Trophoblast cell (in vitro differentiated cells and primary cell): Measurements from ENCODE around the gene ZNF595.
"Not testable (repeated sequence)": the region's sequence is repeated elsewhere in the genome, so short reads cannot be mapped to it uniquely, and the experiment has no call there.

Source experiments
- DNase-seq, 2 donors: peaks; one replicate each; pipeline ENCODE4 v3.0.0-alpha.2; 2016
- H2AFZ ChIP-seq: 2 replicates; pipeline ENCODE4 v1.6.1; 2013; ENCODE audit warnings: low read length, moderate library complexity, mild to moderate bottlenecking; ENCODE audit not compliant: insufficient read depth, poor library complexity
- H2AK5ac ChIP-seq: 2 replicates; pipeline ENCODE4 v1.6.1; 2013; ENCODE audit warnings: mild to moderate bottlenecking, low read length
- H2BK120ac ChIP-seq: 2 replicates; pipeline ENCODE4 v1.6.1; 2013; ENCODE audit warnings: low read length, mild to moderate bottlenecking, moderate library complexity; ENCODE audit not compliant: insufficient read depth, poor library complexity
- H2BK12ac ChIP-seq: 2 replicates; pipeline ENCODE4 v1.6.1; 2013; ENCODE audit warnings: mild to moderate bottlenecking, low read length, moderate library complexity
- H2BK5ac ChIP-seq: 2 replicates; pipeline ENCODE4 v1.6.1; 2013; ENCODE audit warnings: low read length, low read depth, moderate library complexity, mild to moderate bottlenecking; ENCODE audit not compliant: poor library complexity
- H3K14ac ChIP-seq: 2 replicates; pipeline ENCODE4 v1.6.1; 2013; ENCODE audit warnings: mild to moderate bottlenecking, low read length
- H3K18ac ChIP-seq: 2 replicates; pipeline ENCODE4 v1.6.1; 2013; ENCODE audit warnings: mild to moderate bottlenecking, low read length
- H3K23ac ChIP-seq: 2 replicates; pipeline ENCODE4 v1.6.1; 2013; ENCODE audit warnings: low read length
- H3K27ac ChIP-seq: 2 replicates; pipeline ENCODE4 v1.5.1; 2013; ENCODE audit warnings: low read depth, mild to moderate bottlenecking, inconsistent platforms, low read length, moderate library complexity
- H3K27me3 ChIP-seq: 2 replicates; pipeline ENCODE4 v1.6.1; 2013; ENCODE audit warnings: inconsistent platforms, mild to moderate bottlenecking, low read length, moderate library complexity; ENCODE audit not compliant: insufficient read depth
- H3K36me3 ChIP-seq, 2 experiments: 1 replicate in 1 of 2; 2 replicates in 1 of 2; pipeline ENCODE4 v1.6.1; 2013; ENCODE audit warnings: low read length in 2 of 2, mild to moderate bottlenecking in 2 of 2, moderate library complexity in 1 of 2; ENCODE audit not compliant: insufficient read depth in 2 of 2, control insufficient read depth in 1 of 2
- H3K4ac ChIP-seq: 2 replicates; pipeline ENCODE4 v1.6.1; 2013; ENCODE audit warnings: low read depth, mild to moderate bottlenecking, low read length, moderate library complexity
- H3K4me1 ChIP-seq, 2 experiments: 1 replicate in 1 of 2; 2 replicates in 1 of 2; pipeline ENCODE4 v1.6.1; 2013; ENCODE audit warnings: low read length in 2 of 2, mild to moderate bottlenecking in 2 of 2, moderate library complexity in 1 of 2; ENCODE audit not compliant: insufficient read depth in 2 of 2, control insufficient read depth in 1 of 2
- H3K4me2 ChIP-seq: 2 replicates; pipeline ENCODE4 v1.6.1; 2013; ENCODE audit warnings: inconsistent platforms, mild to moderate bottlenecking, low read length, moderate library complexity
- H3K4me3 ChIP-seq: 2 replicates; pipeline ENCODE4 v1.5.1; 2013; ENCODE audit warnings: mild to moderate bottlenecking, low read depth, low read length, inconsistent platforms
- H3K79me1 ChIP-seq: one replicate; pipeline ENCODE4 v1.6.1; 2013; ENCODE audit warnings: low read length
- H3K79me2 ChIP-seq: 2 replicates; pipeline ENCODE4 v1.6.1; 2013; ENCODE audit warnings: low read length, mild to moderate bottlenecking; ENCODE audit not compliant: control insufficient read depth, insufficient read depth, poor library complexity
- H3K9ac ChIP-seq: 2 replicates; pipeline ENCODE4 v1.6.1; 2013; ENCODE audit warnings: mild to moderate bottlenecking, low read length
- H3K9me3 ChIP-seq: 2 replicates; pipeline ENCODE4 v1.6.1; 2013; ENCODE audit warnings: low read depth, mild to moderate bottlenecking, control low read depth, inconsistent platforms, low read length; ENCODE audit not compliant: insufficient read depth
- H4K12ac ChIP-seq: 2 replicates; pipeline ENCODE4 v1.6.1; 2013; ENCODE audit warnings: low read depth, mild to moderate bottlenecking, low read length, moderate library complexity
- H4K8ac ChIP-seq: 2 replicates; pipeline ENCODE4 v1.6.1; 2013; ENCODE audit warnings: low read depth, mild to moderate bottlenecking, low read length, moderate library complexity
- H4K91ac ChIP-seq: one replicate; pipeline ENCODE4 v1.6.1; 2013; ENCODE audit warnings: low read depth, mild to moderate bottlenecking, low read length, moderate library complexity
- WGBS: extraction: QIAGEN DNeasy Blood & Tissue Kit; methylation state at CpG from one replicate; pipeline ENCODE4 v1.1.7; 2013; ENCODE audit warnings: missing lambda C conversion rate; ENCODE audit not compliant: insufficient read length, insufficient coverage; ENCODE audit errors: extremely low coverage; 5-methylcytosine and 5-hydroxymethylcytosine counted together

The ZNF595 gene

GRCh38 chr4:53521-53920 lies 400 bp downstream of the ZNF595 start:
- not testable (repeated sequence) for H3K27me3 ChIP-seq, H2BK12ac ChIP-seq, H4K91ac ChIP-seq, H2BK120ac ChIP-seq, H3K9ac ChIP-seq, H3K79me2 ChIP-seq, H3K18ac ChIP-seq, H2AFZ ChIP-seq, H3K4me2 ChIP-seq, H3K9me3 ChIP-seq, H3K23ac ChIP-seq, H2AK5ac ChIP-seq, H2BK5ac ChIP-seq, H3K27ac ChIP-seq, H4K8ac ChIP-seq, H3K4ac ChIP-seq, DNase-seq, H4K12ac ChIP-seq, H3K36me3 ChIP-seq, H3K4me3 ChIP-seq, H3K4me1 ChIP-seq, H3K79me1 ChIP-seq, H3K14ac ChIP-seq
- no CpG with 5 or more reads among the region's 41 CpGs for WGBS

DNA sequence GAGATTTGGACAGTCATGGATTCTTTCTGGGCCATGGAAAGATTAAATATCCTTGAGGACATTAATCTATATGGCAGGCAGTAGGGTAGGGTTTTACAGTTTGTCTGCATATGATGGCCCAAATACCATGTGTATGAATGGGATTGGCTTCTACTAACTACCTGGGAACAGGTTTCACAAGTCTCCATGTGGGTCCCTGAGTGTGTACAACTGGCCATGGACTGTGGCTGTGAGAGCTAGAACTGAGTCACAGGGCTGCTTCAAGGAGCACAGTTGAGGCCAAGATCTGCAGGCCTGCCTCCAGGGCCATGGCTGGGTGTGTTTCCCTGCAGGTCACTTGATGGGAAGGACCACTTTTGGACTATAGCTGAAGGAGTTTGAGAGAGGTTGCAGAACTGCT lies 11.6 kb downstream of the ZNF595 start:
- H3K27me3 ChIP-seq, H3K9ac ChIP-seq, H2AK5ac ChIP-seq, H3K4ac ChIP-seq, H4K91ac ChIP-seq, DNase-seq, H3K4me2 ChIP-seq, H3K14ac ChIP-seq, H3K18ac ChIP-seq, H4K12ac ChIP-seq, H3K36me3 ChIP-seq, H3K27ac ChIP-seq, H3K4me1 ChIP-seq, H2BK12ac ChIP-seq, H3K23ac ChIP-seq, H3K79me2 ChIP-seq, H2AFZ ChIP-seq, H2BK5ac ChIP-seq, H3K9me3 ChIP-seq, H4K8ac ChIP-seq, H3K79me1 ChIP-seq, H3K4me3 ChIP-seq, H2BK120ac ChIP-seq: not testable (repeated sequence)

- H3K27me3 ChIP-seq = no peaks in the 10 kb centered on the region
These were observed 18.7 kb downstream of the ZNF595 start for GRCh38 chr4:71830-72229.

DNA sequence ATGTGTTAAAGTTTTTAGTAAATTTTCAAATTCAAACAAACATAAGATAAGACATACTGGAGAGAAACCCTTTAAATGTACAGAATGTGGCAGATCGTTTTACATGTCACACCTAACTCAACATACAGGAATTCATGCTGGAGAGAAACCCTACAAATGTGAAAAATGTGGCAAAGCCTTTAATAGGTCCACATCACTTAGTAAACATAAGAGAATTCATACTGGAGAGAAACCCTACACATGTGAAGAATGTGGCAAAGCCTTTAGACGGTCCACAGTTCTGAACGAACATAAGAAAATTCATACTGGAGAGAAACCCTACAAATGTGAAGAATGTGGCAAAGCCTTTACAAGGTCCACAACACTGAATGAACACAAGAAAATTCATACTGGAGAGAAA lies 32.8 kb downstream of the ZNF595 start:
- Histone ChIP-seq H2AK5ac (no peak overlapping the region), H3K79me1 (no peaks in the 10 kb centered on the region), H3K4ac (no peak overlapping the region), H4K8ac (no peak overlapping the region), H3K79me2 (no peaks in the 10 kb centered on the region), H3K18ac (no peak overlapping the region), H3K27me3 (no peaks in the 10 kb centered on the region), H2BK12ac (no peak overlapping the region), H4K12ac (no peak overlapping the region), H3K4me1 (no peaks in the 10 kb centered on the region), H3K9ac (no peak overlapping the region), H2BK5ac (no peak overlapping the region), H2AFZ (no peak overlapping the region), H3K4me2 (no peak overlapping the region), H3K9me3 (peaks cover 9% of the 10 kb centered on the region), H2BK120ac (no peak overlapping the region), H3K23ac (no peak overlapping the region), H3K27ac (no peak overlapping the region), H3K36me3 (peaks cover 8% of the 10 kb centered on the region in 2 experiments), H4K91ac (no peak overlapping the region), H3K4me3 (no peak overlapping the region), H3K14ac (no peak overlapping the region)
- no peak for DNase-seq
- no CpG with 5 or more reads among the region's 3 CpGs for WGBS

More at GRCh38 chr4:71830-72229, 18.7 kb downstream of the ZNF595 start:
- no peak overlapping the region for H2AK5ac ChIP-seq
- no peak overlapping the region for H3K18ac ChIP-seq
- no peak overlapping the region for H2BK5ac ChIP-seq
- no peak overlapping the region for H3K9ac ChIP-seq
- no peak overlapping the region for H3K23ac ChIP-seq
- no peak overlapping the region for H3K4me3 ChIP-seq
- H2BK120ac ChIP-seq = no peak overlapping the region
- no peak overlapping the region for H2AFZ ChIP-seq
- DNase-seq = no peak
- no peak overlapping the region for H3K4me2 ChIP-seq
- no peak overlapping the region for H2BK12ac ChIP-seq
- no peak overlapping the region for H4K12ac ChIP-seq
- H3K27ac ChIP-seq = no peak overlapping the region
- no peaks in the 10 kb centered on the region for H3K79me1 ChIP-seq
- H3K4ac ChIP-seq = no peak overlapping the region
- H3K36me3 ChIP-seq = peaks cover 9 to 15% of the 10 kb centered on the region in 2 experiments
- no CpG with 5 or more reads among the region's 1 CpG for WGBS
- no peaks in the 10 kb centered on the region for H3K4me1 ChIP-seq
- H3K9me3 ChIP-seq = peaks cover 14% of the 10 kb centered on the region
- H4K91ac ChIP-seq = no peak overlapping the region
- H3K79me2 ChIP-seq = no peaks in the 10 kb centered on the region
- H3K14ac ChIP-seq = no peak overlapping the region
- H4K8ac ChIP-seq = no peak overlapping the region
